ENCODE measurements around the gene RNF112. TPM values are rescaled to one million over a fixed set of nuclear protein-coding genes. Genes with fewer than 3 reads are reported as not detected.

Gene RNF112
- total RNA-seq, 1 donor from 2014 or later: 0.36 TPM

DNA sequence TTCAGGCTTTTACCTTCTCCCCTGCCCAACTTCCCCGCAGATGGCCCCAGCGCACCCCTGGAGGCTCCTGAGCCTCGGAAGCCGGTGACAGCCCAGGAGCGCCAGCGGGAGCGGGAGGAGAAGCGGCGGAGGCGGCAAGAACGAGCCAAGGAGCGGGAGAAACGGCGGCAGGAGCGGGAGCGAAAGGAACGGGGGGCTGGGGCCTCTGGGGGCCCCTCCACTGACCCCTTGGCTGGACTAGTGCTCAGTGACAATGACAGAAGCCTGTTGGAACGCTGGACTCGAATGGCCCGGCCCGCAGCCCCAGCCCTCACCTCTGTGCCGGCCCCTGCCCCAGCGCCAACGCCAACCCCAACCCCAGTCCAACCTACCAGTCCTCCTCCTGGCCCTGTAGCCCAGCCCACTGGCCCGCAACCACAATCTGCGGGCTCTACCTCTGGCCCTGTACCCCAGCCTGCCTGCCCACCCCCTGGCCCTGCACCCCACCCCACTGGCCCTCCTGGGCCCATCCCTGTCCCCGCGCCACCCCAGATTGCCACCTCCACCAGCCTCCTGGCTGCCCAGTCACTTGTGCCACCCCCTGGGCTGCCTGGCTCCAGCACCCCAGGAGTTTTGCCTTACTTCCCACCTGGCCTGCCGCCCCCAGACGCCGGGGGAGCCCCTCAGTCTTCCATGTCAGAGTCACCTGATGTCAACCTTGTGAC is 29.1 kb upstream of the RNF112 start:
- Histone ChIP-seq H3K4me1 (ENCODE audit: insufficient read depth, low read length) (peaks cover 25% of the 10 kb centered on the region), H3K4me3 (ENCODE audit: insufficient read depth, low read depth, low read length) (no peak overlapping the region), H3K27me3 (ENCODE audit: insufficient read depth, low read length) (no peaks in the 10 kb centered on the region), H3K79me2 (ENCODE audit: insufficient read depth, low read length) (peaks cover 46% of the 10 kb centered on the region), H3K36me3 (ENCODE audit: insufficient read depth, low read length) (peaks cover 21% of the 10 kb centered on the region), H3K9ac (ENCODE audit: low read length) (no peak overlapping the region), H4K20me1 (ENCODE audit: insufficient read depth, low read length) (peaks cover 69% of the 10 kb centered on the region), H3K4me2 (ENCODE audit: low read length) (no peak overlapping the region), H3K9me3 (ENCODE audit: insufficient read depth, low read depth, low read length) (no peaks in the 10 kb centered on the region), H2AFZ (ENCODE audit: low read depth, low read length) (no peak overlapping the region), H3K27ac (ENCODE audit: low read depth, low read length) (no peak overlapping the region)
- H3K4me3 Mint-ChIP-seq (ENCODE audit: unreplicated experiment): no peak overlapping the region
- DNase-seq (ENCODE audit: low read depth) (no peak), FAIRE-seq (no peak)
- no peak overlapping the region for H3K27ac Mint-ChIP-seq (ENCODE audit: unreplicated experiment)
- peaks cover 26% of the 10 kb centered on the region for H3K36me3 Mint-ChIP-seq (ENCODE audit: low read depth, unreplicated experiment)
- no peaks in the 10 kb centered on the region for H3K9me3 Mint-ChIP-seq (ENCODE audit: unreplicated experiment)
- no peak for TF ChIP-seq EZH2 (IDR thresholded peaks at IDR 0.05; ENCODE audit: insufficient read depth, low read length)
- TF ChIP-seq, protein P1, sequence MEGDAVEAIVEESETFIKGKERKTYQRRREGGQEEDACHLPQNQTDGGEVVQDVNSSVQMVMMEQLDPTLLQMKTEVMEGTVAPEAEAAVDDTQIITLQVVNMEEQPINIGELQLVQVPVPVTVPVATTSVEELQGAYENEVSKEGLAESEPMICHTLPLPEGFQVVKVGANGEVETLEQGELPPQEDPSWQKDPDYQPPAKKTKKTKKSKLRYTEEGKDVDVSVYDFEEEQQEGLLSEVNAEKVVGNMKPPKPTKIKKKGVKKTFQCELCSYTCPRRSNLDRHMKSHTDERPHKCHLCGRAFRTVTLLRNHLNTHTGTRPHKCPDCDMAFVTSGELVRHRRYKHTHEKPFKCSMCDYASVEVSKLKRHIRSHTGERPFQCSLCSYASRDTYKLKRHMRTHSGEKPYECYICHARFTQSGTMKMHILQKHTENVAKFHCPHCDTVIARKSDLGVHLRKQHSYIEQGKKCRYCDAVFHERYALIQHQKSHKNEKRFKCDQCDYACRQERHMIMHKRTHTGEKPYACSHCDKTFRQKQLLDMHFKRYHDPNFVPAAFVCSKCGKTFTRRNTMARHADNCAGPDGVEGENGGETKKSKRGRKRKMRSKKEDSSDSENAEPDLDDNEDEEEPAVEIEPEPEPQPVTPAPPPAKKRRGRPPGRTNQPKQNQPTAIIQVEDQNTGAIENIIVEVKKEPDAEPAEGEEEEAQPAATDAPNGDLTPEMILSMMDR (IDR thresholded peaks at IDR 0.05; ENCODE audit: insufficient read depth, low read depth, low read length): no peak
- H3K4me1 Mint-ChIP-seq (ENCODE audit: low read depth, unreplicated experiment): peaks cover 21% of the 10 kb centered on the region
- H3K27me3 Mint-ChIP-seq (ENCODE audit: low read depth, unreplicated experiment): no peaks in the 10 kb centered on the region

DNA sequence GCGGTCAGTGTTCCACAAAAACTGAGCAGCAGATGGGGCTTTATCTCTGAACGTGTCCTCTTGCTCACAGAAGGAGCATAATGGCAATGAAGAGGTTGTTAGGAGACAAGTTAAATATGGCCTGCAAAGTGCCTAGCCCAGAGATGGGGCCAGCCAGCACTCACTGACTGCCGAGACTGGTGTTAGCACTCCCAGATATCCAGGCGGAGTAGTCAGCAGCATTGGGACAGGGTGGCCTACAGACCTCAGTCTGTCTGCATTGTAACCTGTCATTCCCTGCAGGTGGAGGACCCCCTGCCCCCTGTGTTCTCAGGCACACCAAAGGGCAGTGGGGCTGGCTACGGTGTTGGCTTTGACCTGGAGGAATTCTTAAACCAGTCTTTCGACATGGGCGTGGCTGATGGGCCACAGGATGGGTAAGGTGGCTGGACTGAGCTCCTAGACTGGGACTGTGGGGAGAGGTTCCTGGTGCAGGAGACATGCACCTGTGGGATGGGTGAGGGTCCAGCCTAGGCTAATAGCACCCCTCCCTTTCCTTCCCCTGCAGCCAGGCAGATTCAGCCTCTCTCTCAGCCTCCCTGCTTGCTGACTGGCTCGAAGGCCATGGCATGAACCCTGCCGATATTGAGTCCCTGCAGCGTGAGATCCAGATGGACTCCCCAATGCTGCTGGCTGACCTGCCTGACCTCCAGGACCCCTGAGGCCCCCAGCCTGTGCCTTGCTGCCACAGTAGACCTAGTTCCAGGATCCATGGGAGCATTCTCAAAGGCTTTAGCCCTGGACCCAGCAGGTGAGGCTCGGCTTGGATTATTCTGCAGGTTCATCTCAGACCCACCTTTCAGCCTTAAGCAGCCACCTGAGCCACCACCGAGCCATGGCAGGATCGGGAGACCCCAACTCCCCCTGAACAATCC is 28.2 kb upstream of the RNF112 start:
- Histone ChIP-seq H3K4me2 (ENCODE audit: low read length) (no peak overlapping the region), H3K36me3 (ENCODE audit: insufficient read depth, low read length) (peaks cover 21% of the 10 kb centered on the region), H4K20me1 (ENCODE audit: insufficient read depth, low read length) (peaks cover 69% of the 10 kb centered on the region), H3K9me3 (ENCODE audit: insufficient read depth, low read depth, low read length) (no peaks in the 10 kb centered on the region), H3K4me3 (ENCODE audit: insufficient read depth, low read depth, low read length) (no peak overlapping the region), H3K4me1 (ENCODE audit: insufficient read depth, low read length) (peaks cover 29% of the 10 kb centered on the region), H3K79me2 (ENCODE audit: insufficient read depth, low read length) (peaks cover 46% of the 10 kb centered on the region), H3K9ac (ENCODE audit: low read length) (no peak overlapping the region), H3K27me3 (ENCODE audit: insufficient read depth, low read length) (no peaks in the 10 kb centered on the region), H2AFZ (ENCODE audit: low read depth, low read length) (no peak overlapping the region), H3K27ac (ENCODE audit: low read depth, low read length) (no peak overlapping the region)
- H3K4me3 Mint-ChIP-seq (ENCODE audit: unreplicated experiment): no peak overlapping the region
- H3K27ac Mint-ChIP-seq (ENCODE audit: unreplicated experiment): no peak overlapping the region
- H3K4me1 Mint-ChIP-seq (ENCODE audit: low read depth, unreplicated experiment): peaks cover 28% of the 10 kb centered on the region
- TF ChIP-seq EZH2 (IDR thresholded peaks at IDR 0.05; ENCODE audit: insufficient read depth, low read length): no peak
- TF ChIP-seq, protein P1 (IDR thresholded peaks at IDR 0.05; ENCODE audit: insufficient read depth, low read depth, low read length): no peak
- H3K9me3 Mint-ChIP-seq (ENCODE audit: unreplicated experiment): no peaks in the 10 kb centered on the region
- no peak for DNase-seq (ENCODE audit: low read depth)
- peaks cover 26% of the 10 kb centered on the region for H3K36me3 Mint-ChIP-seq (ENCODE audit: low read depth, unreplicated experiment)
- no peak for FAIRE-seq
- H3K27me3 Mint-ChIP-seq (ENCODE audit: low read depth, unreplicated experiment): no peaks in the 10 kb centered on the region

Data from astrocyte (in vitro differentiated cells and primary cell).